ENCODE data around the gene RAG2.

The RAG2 gene

DNA sequence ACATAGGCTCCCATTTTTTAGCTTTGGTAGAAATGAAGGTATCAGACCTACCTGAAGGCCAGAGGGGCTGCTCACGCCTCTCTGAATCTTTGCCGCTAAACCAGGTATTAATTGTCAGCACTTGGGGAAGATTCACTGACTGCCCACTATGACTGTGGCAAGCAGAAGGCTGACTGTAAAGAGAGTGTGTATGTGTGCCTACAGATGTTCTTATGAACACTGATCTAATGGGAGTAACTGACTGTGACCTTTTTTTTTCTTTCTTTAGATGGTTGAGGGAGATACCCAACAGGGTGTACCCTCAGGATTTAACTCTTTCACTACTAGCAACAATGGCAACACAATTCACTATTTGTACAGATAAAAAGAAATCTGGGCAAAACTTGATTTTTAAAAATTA lies at the start of gene RAG2:
Gene RAG2, minus strand, starts transcription at position 186 of the 400 bp plus-strand sequence. CDS start 4,068 bp downstream, outside the sequence.
- TF ChIP-seq, protein P1, sequence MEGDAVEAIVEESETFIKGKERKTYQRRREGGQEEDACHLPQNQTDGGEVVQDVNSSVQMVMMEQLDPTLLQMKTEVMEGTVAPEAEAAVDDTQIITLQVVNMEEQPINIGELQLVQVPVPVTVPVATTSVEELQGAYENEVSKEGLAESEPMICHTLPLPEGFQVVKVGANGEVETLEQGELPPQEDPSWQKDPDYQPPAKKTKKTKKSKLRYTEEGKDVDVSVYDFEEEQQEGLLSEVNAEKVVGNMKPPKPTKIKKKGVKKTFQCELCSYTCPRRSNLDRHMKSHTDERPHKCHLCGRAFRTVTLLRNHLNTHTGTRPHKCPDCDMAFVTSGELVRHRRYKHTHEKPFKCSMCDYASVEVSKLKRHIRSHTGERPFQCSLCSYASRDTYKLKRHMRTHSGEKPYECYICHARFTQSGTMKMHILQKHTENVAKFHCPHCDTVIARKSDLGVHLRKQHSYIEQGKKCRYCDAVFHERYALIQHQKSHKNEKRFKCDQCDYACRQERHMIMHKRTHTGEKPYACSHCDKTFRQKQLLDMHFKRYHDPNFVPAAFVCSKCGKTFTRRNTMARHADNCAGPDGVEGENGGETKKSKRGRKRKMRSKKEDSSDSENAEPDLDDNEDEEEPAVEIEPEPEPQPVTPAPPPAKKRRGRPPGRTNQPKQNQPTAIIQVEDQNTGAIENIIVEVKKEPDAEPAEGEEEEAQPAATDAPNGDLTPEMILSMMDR (IDR thresholded peaks at IDR 0.05), result no peak
- DNase-seq (ENCODE audit: low spot score), result no peak
- Histone ChIP-seq H3K4me3 (no peak within 1 kb of the TSS), H3K27ac (no peak within 1 kb of the TSS)

- Histone ChIP-seq H3K4me3 (no peak overlapping the region), H3K27ac (no peak overlapping the region)
- DNase-seq (ENCODE audit: low spot score), result no peak
- TF ChIP-seq, protein P1 (IDR thresholded peaks at IDR 0.05), result no peak
These were observed 40.5 kb upstream of the RAG2 start for GRCh38 chr11:36638556-36638955.

DNA sequence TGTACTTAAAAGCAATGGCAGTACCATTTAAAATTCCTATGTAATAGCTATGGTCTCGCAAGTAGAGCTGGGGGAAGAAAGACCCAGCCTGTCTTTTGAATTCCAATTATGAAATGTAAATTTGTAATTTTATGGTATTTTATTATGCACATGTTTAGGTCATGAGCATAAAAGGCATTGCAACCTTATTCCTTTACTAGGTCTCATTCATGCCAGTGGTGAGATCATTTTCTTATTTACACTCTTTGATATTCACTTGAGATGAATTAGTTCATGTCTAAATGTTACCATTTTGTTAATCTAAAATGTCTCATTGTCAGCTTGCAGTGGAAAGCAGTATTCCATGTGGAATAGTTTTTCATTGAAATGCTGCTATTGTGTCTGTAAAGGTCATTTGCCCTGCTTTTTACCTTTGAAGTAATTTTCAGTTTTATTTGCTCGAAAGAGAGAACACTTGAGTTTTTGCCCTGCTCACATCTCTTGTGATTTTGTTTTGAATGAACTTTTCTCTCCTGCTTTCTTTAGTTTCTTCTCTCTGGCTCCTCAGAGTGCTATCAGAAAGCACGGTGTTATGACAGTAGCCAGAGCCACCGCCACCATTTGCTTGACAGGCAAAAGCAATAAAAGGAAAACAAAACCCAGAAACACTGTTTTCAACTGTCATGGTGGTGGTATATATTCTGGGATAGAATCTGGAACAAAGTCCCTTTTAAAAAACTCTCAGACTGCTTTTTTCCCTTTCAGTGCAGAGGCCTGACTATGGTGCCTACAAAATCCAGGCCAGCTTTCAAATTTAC lies 37.2 kb upstream of the RAG2 start:
- no peak for DNase-seq (ENCODE audit: low spot score)
- Histone ChIP-seq H3K4me3 (no peak overlapping the region), H3K27ac (no peak overlapping the region)
- TF ChIP-seq, protein P1 (IDR thresholded peaks at IDR 0.05), result no peak

- H3K4me3 ChIP-seq, result no peak overlapping the region
- no peak for DNase-seq (ENCODE audit: low spot score)
- H3K27ac ChIP-seq, result no peak overlapping the region
- TF ChIP-seq, protein P1 (IDR thresholded peaks at IDR 0.05), result no peak
These were observed 33.7 kb upstream of the RAG2 start for GRCh38 chr11:36631774-36632173.

DNA sequence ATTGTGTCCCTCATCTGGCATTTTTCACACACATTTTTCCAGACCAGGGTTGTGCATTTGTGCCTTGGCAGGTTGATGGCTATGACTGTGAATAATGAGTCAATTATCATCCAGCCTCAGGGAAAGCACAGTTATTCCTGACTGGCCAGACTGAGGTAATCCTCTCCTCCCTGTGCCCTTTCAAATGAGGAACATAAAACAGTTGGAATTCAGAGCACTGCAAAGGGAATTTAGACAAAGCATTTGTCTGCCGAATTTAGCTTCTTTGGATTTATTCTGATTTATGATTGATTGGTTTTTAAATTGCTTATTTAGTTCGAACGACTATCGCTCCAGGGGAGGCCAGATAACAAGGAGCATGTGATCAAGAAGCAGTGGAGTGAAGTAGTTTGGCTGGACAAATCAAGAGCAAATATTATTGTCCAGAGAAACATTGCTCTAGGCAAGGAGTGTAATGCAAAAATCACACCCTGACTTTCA lies 30.8 kb upstream of the RAG2 start:
- no peak overlapping the region for H3K4me3 ChIP-seq
- H3K27ac ChIP-seq, result no peak overlapping the region
- TF ChIP-seq, protein P1 (IDR thresholded peaks at IDR 0.05), result no peak
- no peak for DNase-seq (ENCODE audit: low spot score)

DNA sequence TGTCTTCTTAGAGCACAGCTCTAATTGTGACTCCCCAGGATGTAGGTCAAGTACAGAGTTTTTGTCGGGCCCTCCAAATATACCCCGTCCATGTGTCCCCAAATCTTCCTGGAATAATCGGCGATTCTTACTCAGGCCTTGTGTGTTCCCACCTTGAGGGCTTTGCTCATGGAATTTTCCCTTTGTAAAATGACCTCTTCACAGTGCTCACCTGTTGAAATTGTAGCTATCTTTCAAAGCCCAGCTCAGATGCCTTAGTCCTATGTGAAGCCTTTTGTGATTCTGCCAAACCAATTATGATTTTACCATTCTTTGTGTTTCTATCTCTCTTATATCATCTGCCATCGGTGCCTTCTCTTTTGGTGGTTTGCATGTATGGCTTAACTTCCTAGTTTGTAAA lies 30.1 kb upstream of the RAG2 start:
- no peak overlapping the region for H3K27ac ChIP-seq

More for the DNA sequence above, 30.1 kb upstream of the RAG2 start:
- no peak overlapping the region for H3K4me3 ChIP-seq
- DNase-seq (ENCODE audit: low spot score), result no peak
- TF ChIP-seq, protein P1 (IDR thresholded peaks at IDR 0.05), result no peak
